C4-2B (cell line): ENCODE results near the gene CAMK4.

ENCODE experiments used
- CTCF ChIP-seq: fragments of 450-650 bp; conservative IDR thresholded peaks from 2 replicates; pipeline ENCODE4 v1.5.1; 2017; ENCODE audit warnings: mild to moderate bottlenecking
- ZFX ChIP-seq: fragments of 450-650 bp; IDR thresholded peaks from 2 replicates; pipeline ENCODE4 v1.6.1; 2017

- no peak for TF ChIP-seq CTCF
- TF ChIP-seq ZFX, result no peak
Measured at GRCh38 chr5:111537141-111538024, 313.2 kb downstream of the CAMK4 start.
